HG03175 (cell line): ENCODE measurements around the gene ESCO1.
"Not testable (repeated sequence)": the region's sequence is repeated elsewhere in the genome, so short reads cannot be mapped to it uniquely, and the experiment has no call there.

Experiments
- ATAC-seq: cut with Tn5 transposase; IDR thresholded peaks from one replicate; pipeline ENCODE4 v1.9.1; 2021; ENCODE audit warnings: mild to moderate bottlenecking, moderate library complexity; ENCODE audit not compliant: unreplicated experiment

The ESCO1 gene

GRCh38 chr18:21593540-21594257 lies 6.8 kb downstream of the ESCO1 start:
- ATAC-seq = no peak

GRCh38 chr18:21592361-21592760 lies 8.1 kb downstream of the ESCO1 start:
- not testable (repeated sequence) for ATAC-seq

- ATAC-seq = no peak
These were observed 16.1 kb downstream of the ESCO1 start for GRCh38 chr18:21584391-21584790.

- ATAC-seq = no peak
These were observed 24.8 kb downstream of the ESCO1 start for GRCh38 chr18:21575656-21576055.

- no peak for ATAC-seq
These were observed 28.7 kb downstream of the ESCO1 start for GRCh38 chr18:21571772-21572171.

GRCh38 chr18:21559195-21559594 lies 41.3 kb downstream of the ESCO1 start:
- no peak for ATAC-seq

GRCh38 chr18:21557607-21558253 lies 42.8 kb downstream of the ESCO1 start:
- no peak for ATAC-seq

GRCh38 chr18:21550510-21550970 lies 50.0 kb downstream of the ESCO1 start:
- no peak for ATAC-seq

GRCh38 chr18:21548647-21549046 lies 51.9 kb downstream of the ESCO1 start:
- ATAC-seq = no peak

- ATAC-seq = no peak
These were observed 54.1 kb downstream of the ESCO1 start for GRCh38 chr18:21546423-21546822.

GRCh38 chr18:21538230-21538629 lies 62.3 kb downstream of the ESCO1 start:
- no peak for ATAC-seq

- no peak for ATAC-seq
These were observed 66.2 kb downstream of the ESCO1 start for GRCh38 chr18:21534327-21534726.

- ATAC-seq = no peak
These were observed 74.0 kb downstream of the ESCO1 start for GRCh38 chr18:21526463-21526862.

GRCh38 chr18:21525916-21526315 lies 74.6 kb downstream of the ESCO1 start:
- ATAC-seq = no peak

- no peak for ATAC-seq
These were observed 78.0 kb downstream of the ESCO1 start for GRCh38 chr18:21522530-21522929.

GRCh38 chr18:21513741-21514140 lies 86.8 kb downstream of the ESCO1 start:
- ATAC-seq = no peak

GRCh38 chr18:21513292-21513691 lies 87.2 kb downstream of the ESCO1 start:
- no peak for ATAC-seq

- ATAC-seq = no peak
These were observed 91.4 kb downstream of the ESCO1 start for GRCh38 chr18:21509062-21509461.

- no peak for ATAC-seq
These were observed 92.4 kb downstream of the ESCO1 start for GRCh38 chr18:21507913-21508701.

- no peak for ATAC-seq
These were observed 97.8 kb downstream of the ESCO1 start for GRCh38 chr18:21502661-21503060.

- ATAC-seq = no peak
These were observed 100.5 kb downstream of the ESCO1 start for GRCh38 chr18:21499997-21500396.
